PC-3 (cell line): ENCODE measurements around the gene AKAP3. TPM values are rescaled to one million over a fixed set of nuclear protein-coding genes. Genes with fewer than 3 reads are reported as not detected.

Experiments
- ATAC-seq: fragments of 200-7000 bp; cut with Tn5 transposase; 2 replicates; pipeline ENCODE4 v1.9.1; 2020; ENCODE audit warnings: mild to moderate bottlenecking, moderate library complexity
- BruUV-seq: library from RNA; stranded (reverse); fragments of 400-500 nt; replicated peaks from 2 replicates; lab custom pipeline; 2021; lab: Mats Ljungman, UMichigan
- CTCF ChIA-PET: fragments of 300-600 bp; sonication (Branson Sonifier 250); formaldehyde crosslinking; loops from one replicate; lab custom pipeline; 2022; ENCODE audit warnings: antibody characterized with exemption; lab: Charles Lee
- POLR2A ChIA-PET: fragments of 300-600 bp; sonication (Branson Sonifier 250); formaldehyde crosslinking; loops from one replicate; lab custom pipeline; 2022; ENCODE audit warnings: antibody characterized with exemption; ENCODE audit not compliant: unreplicated experiment; lab: Charles Lee
- DNase-seq: peaks from one replicate; pipeline ENCODE4 v3.0.0-alpha.2; 2015
- H2AFZ ChIP-seq: fragments of 300-600 bp; sonication (generic); 2 replicates; pipeline ENCODE4 v1.6.0; 2016; ENCODE audit warnings: antibody characterized with exemption, low read length
- H3F3A ChIP-seq: fragments of 300-600 bp; sonication (generic); one replicate; pipeline ENCODE4 v1.6.0; 2017; ENCODE audit warnings: antibody characterized with exemption, low read length, control low read depth, mild to moderate bottlenecking; ENCODE audit not compliant: unreplicated experiment
- H3K27ac ChIP-seq: fragments of 300-600 bp; sonication (generic); 2 replicates; pipeline ENCODE4 v1.5.1; 2016; ENCODE audit warnings: mild to moderate bottlenecking, low read length
- H3K27me3 ChIP-seq: fragments of 300-600 bp; sonication (generic); 2 replicates; pipeline ENCODE4 v1.6.1; 2016; ENCODE audit warnings: low read length, mixed read lengths
- H3K36me3 ChIP-seq: fragments of 300-600 bp; sonication (generic); 2 replicates; pipeline ENCODE4 v1.6.1; 2016; ENCODE audit warnings: low read depth, mixed run types, low read length, mixed read lengths
- H3K4me1 ChIP-seq: fragments of 300-600 bp; sonication (generic); 2 replicates; pipeline ENCODE4 v1.5.1; 2016; ENCODE audit warnings: low read length; ENCODE audit not compliant: insufficient read depth
- H3K4me2 ChIP-seq: fragments of 300-600 bp; sonication (generic); 2 replicates; pipeline ENCODE4 v1.6.0; 2016; ENCODE audit warnings: low read length
- H3K4me3 ChIP-seq: fragments of 300-600 bp; sonication (generic); 2 replicates; pipeline ENCODE4 v1.5.1; 2016; ENCODE audit warnings: mild to moderate bottlenecking, low read length, mixed read lengths
- H3K79me2 ChIP-seq: fragments of 300-600 bp; sonication (generic); 2 replicates; pipeline ENCODE4 v1.6.1; 2017; ENCODE audit warnings: low read length, mixed read lengths
- H3K9ac ChIP-seq: fragments of 300-600 bp; sonication (generic); 2 replicates; pipeline ENCODE4 v1.6.0; 2016; ENCODE audit warnings: mild to moderate bottlenecking, low read length
- H3K9me2 ChIP-seq: fragments of 300-600 bp; sonication (generic); replicated peaks from 2 replicates; pipeline ENCODE4 v1.6.1; 2016; ENCODE audit warnings: mixed run types, low read length, mixed read lengths
- H3K9me3 ChIP-seq: fragments of 300-600 bp; sonication (generic); 2 replicates; pipeline ENCODE4 v1.6.1; 2016; ENCODE audit warnings: low read length, mixed read lengths
- H4K20me1 ChIP-seq: fragments of 300-600 bp; sonication (generic); 2 replicates; pipeline ENCODE4 v1.6.1; 2016; ENCODE audit warnings: low read length, mixed read lengths
- EZH2 ChIP-seq: fragments of 300-600 bp; sonication (generic); IDR thresholded peaks from one replicate; pipeline ENCODE4 v1.6.1; 2017; ENCODE audit warnings: antibody characterized with exemption, mild to moderate bottlenecking, low read length; ENCODE audit not compliant: unreplicated experiment
- EZH2phosphoT487 ChIP-seq: fragments of 300-600 bp; sonication (generic); IDR thresholded peaks from 2 replicates; pipeline ENCODE4 v1.6.1; 2018; ENCODE audit warnings: mild to moderate bottlenecking, antibody characterized with exemption, low read length, borderline replicate concordance
- intact Hi-C: fragments of 100-400 bp; cut with micrococcal nuclease; formaldehyde crosslinking; loops from 2 replicates; pipeline ENCODE4 v1.9.0; 2023
- total RNA-seq: library from RNA; depleted of rRNA; stranded (reverse); fragments of >200 nt; gene quantifications from 2 replicates; pipeline ENCODE4 v1.2.3, GENCODE V29; 2014
- TF ChIP-seq, protein P1 (sequence below): fragments of 300-600 bp; sonication (generic); conservative IDR thresholded peaks from 2 replicates; pipeline ENCODE4 v1.5.1; 2017; ENCODE audit warnings: antibody characterized with exemption, low read depth, mild to moderate bottlenecking, low read length

AKAP3 gene
- total RNA-seq, 1 experiment from 2014 or later = 1.9 TPM

DNA sequence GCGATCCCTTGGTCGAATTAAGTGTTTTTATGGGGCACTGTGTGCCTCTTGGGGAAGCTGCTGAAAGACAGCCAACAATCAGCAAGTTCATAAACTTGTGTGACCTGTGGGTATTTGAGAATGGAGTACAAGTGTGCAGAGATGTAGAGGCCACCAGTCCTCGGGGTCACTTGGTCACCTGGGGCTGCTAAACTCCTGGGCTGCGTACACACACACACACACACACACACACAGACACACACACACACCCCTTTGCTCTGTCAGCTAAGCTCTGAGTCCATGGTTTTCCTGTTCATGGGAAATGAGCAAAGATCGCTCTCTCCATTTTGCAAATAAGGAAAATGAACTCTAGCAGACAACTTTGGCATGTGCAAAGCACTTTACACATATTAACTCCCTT is 62.4 kb downstream of the AKAP3 start:
- CTCF ChIA-PET = no interaction called here

DNA sequence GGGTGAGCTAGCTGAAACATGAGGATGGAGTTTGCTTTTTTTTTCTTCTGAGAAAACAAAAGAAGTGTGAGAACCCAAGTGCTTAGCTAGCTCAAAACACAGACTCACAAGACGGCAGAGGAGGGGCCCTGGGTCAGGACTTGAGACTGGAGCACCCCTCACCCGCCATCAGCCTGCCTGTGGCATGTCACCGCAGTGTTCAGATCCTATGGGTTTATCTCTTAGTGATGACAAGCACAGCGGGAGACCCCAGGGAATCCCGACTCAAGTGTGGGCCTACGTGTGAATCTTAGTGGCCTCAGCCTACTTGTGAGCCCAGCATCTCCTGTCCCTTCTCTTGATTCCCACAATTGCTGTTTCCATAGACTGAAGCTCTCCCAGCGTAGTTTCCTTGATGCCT is 64.0 kb downstream of the AKAP3 start:
- H3K27ac ChIP-seq = no peak overlapping the region
- ChIA-PET CTCF (interaction anchor here (0.7 kb wide), 1 partner anchor 36 kb away, joined by 4 read pairs; no protein-coding TSS in a partner anchor), POLR2A (no interaction called here)
- no peak overlapping the region for H2AFZ ChIP-seq
- no peaks in the 10 kb centered on the region for H3K79me2 ChIP-seq
- no peaks in the 10 kb centered on the region for H3K27me3 ChIP-seq
- no peaks in the 10 kb centered on the region for H3K9me2 ChIP-seq
- no peak overlapping the region for H3K9ac ChIP-seq
- no peak for ATAC-seq
- H3K4me3 ChIP-seq = no peak overlapping the region
- H3K9me3 ChIP-seq = no peaks in the 10 kb centered on the region
- BruUV-seq = no TSS peak
- H3K4me2 ChIP-seq = no peak overlapping the region
- no peak for DNase-seq
- no peak for TF ChIP-seq EZH2
- no peak for TF ChIP-seq EZH2phosphoT487
- TF ChIP-seq, protein P1, sequence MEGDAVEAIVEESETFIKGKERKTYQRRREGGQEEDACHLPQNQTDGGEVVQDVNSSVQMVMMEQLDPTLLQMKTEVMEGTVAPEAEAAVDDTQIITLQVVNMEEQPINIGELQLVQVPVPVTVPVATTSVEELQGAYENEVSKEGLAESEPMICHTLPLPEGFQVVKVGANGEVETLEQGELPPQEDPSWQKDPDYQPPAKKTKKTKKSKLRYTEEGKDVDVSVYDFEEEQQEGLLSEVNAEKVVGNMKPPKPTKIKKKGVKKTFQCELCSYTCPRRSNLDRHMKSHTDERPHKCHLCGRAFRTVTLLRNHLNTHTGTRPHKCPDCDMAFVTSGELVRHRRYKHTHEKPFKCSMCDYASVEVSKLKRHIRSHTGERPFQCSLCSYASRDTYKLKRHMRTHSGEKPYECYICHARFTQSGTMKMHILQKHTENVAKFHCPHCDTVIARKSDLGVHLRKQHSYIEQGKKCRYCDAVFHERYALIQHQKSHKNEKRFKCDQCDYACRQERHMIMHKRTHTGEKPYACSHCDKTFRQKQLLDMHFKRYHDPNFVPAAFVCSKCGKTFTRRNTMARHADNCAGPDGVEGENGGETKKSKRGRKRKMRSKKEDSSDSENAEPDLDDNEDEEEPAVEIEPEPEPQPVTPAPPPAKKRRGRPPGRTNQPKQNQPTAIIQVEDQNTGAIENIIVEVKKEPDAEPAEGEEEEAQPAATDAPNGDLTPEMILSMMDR = no peak
- H3F3A ChIP-seq = no peaks in the 10 kb centered on the region
- intact Hi-C loops = no loop called here
- no peaks in the 10 kb centered on the region for H4K20me1 ChIP-seq
- no peaks in the 10 kb centered on the region for H3K36me3 ChIP-seq
- no peaks in the 10 kb centered on the region for H3K4me1 ChIP-seq

More for the DNA sequence above, 62.4 kb downstream of the AKAP3 start:
- H3F3A ChIP-seq = no peaks in the 10 kb centered on the region
- H3K9ac ChIP-seq = no peak overlapping the region
- H3K79me2 ChIP-seq = no peaks in the 10 kb centered on the region
- no peaks in the 10 kb centered on the region for H3K4me1 ChIP-seq
- TF ChIP-seq EZH2 (no peak), EZH2phosphoT487 (no peak)
- TF ChIP-seq, protein P1 = no peak
- POLR2A ChIA-PET = no interaction called here
- DNase-seq = no peak
- H3K9me2 ChIP-seq = no peaks in the 10 kb centered on the region
- H3K9me3 ChIP-seq = no peaks in the 10 kb centered on the region
- no TSS peak for BruUV-seq
- H3K4me2 ChIP-seq = no peak overlapping the region
- H3K27ac ChIP-seq = no peak overlapping the region
- intact Hi-C loops = no loop called here
- no peak for ATAC-seq
- H3K27me3 ChIP-seq = no peaks in the 10 kb centered on the region
- no peak overlapping the region for H2AFZ ChIP-seq
- no peaks in the 10 kb centered on the region for H3K36me3 ChIP-seq
- no peaks in the 10 kb centered on the region for H4K20me1 ChIP-seq
- no peak overlapping the region for H3K4me3 ChIP-seq

GRCh38 chr12:4584281-4584680 is 64.6 kb downstream of the AKAP3 start:
- no peaks in the 10 kb centered on the region for H3K4me1 ChIP-seq
- H3K4me3 ChIP-seq = no peak overlapping the region
- no peak overlapping the region for H2AFZ ChIP-seq
- H3K36me3 ChIP-seq = no peaks in the 10 kb centered on the region
- no peak for TF ChIP-seq EZH2phosphoT487
- TF ChIP-seq, protein P1 = no peak
- no peak for TF ChIP-seq EZH2
- no peaks in the 10 kb centered on the region for H3K79me2 ChIP-seq
- no peak overlapping the region for H3K9ac ChIP-seq
- H4K20me1 ChIP-seq = no peaks in the 10 kb centered on the region
- no peak overlapping the region for H3K4me2 ChIP-seq
- ChIA-PET CTCF (interaction anchor here (0.7 kb wide), 1 partner anchor 36 kb away, joined by 4 read pairs; no protein-coding TSS in a partner anchor), POLR2A (no interaction called here)
- H3K27ac ChIP-seq = no peak overlapping the region
- BruUV-seq = no TSS peak
- H3K27me3 ChIP-seq = no peaks in the 10 kb centered on the region
- no peak for DNase-seq
- H3K9me3 ChIP-seq = no peaks in the 10 kb centered on the region
- no peaks in the 10 kb centered on the region for H3F3A ChIP-seq
- no peaks in the 10 kb centered on the region for H3K9me2 ChIP-seq
- intact Hi-C loops = no loop called here
- no peak for ATAC-seq
